H1 (cell line): ENCODE results near the gene DRC3. TPM values are rescaled to one million over a fixed set of nuclear protein-coding genes. Genes with fewer than 3 reads are reported as not detected.
A peak's percentile ranks its signal among the peaks of the same experiment; 100 is the strongest.

Source experiments
- CTCF ChIA-PET: fragments of 300-600 bp; sonication (Branson Sonifier 250); formaldehyde crosslinking; loops from one replicate; lab custom pipeline; 2021; ENCODE audit not compliant: partially characterized antibody; lab: Charles Lee
- POLR2A ChIA-PET: fragments of 300-600 bp; sonication (Branson Sonifier 250); formaldehyde crosslinking; loops from one replicate; lab custom pipeline; 2021; ENCODE audit warnings: inconsistent platforms; ENCODE audit not compliant: partially characterized antibody; lab: Charles Lee
- DNase-seq, 2 experiments: peaks; one replicate each; pipeline versions ENCODE4 v3.0.0 to v3.0.0-alpha.2; 2010 to 2022; ENCODE audit warnings: low spot score in 2 of 2, low read depth in 1 of 2, mixed read lengths in 1 of 2
- FAIRE-seq: peaks from 2 replicates; lab custom pipeline; 2011; peaks lifted over from hg19 to GRCh38; lab: Jason Lieb, UNC
- H2AFZ ChIP-seq: 2 replicates; pipeline ENCODE4 v1.8.1; 2012; ENCODE audit warnings: low read length, inconsistent platforms
- H2AK5ac ChIP-seq: 2 replicates; pipeline ENCODE4 v1.6.1; 2013; ENCODE audit warnings: low read depth, low read length
- H2BK120ac ChIP-seq: replicated peaks from 2 replicates; pipeline ENCODE3; 2013; ENCODE audit warnings: low read depth, low read length, inconsistent platforms
- H2BK12ac ChIP-seq: 2 replicates; pipeline ENCODE4 v1.6.1; 2013; ENCODE audit warnings: low read depth, low read length
- H2BK15ac ChIP-seq: 2 replicates; pipeline ENCODE4 v1.6.1; 2013; ENCODE audit warnings: low read length
- H2BK20ac ChIP-seq: 2 replicates; pipeline ENCODE4 v1.6.1; 2013; ENCODE audit warnings: low read length
- H2BK5ac ChIP-seq: 2 replicates; pipeline ENCODE4 v1.6.1; 2013; ENCODE audit warnings: low read depth, low read length
- H3K14ac ChIP-seq: 2 replicates; pipeline ENCODE4 v1.6.1; 2013; ENCODE audit warnings: inconsistent platforms; ENCODE audit not compliant: insufficient read length
- H3K18ac ChIP-seq: 2 replicates; pipeline ENCODE4 v1.6.1; 2013; ENCODE audit warnings: low read length; ENCODE audit errors: extremely low read depth
- H3K23ac ChIP-seq: 2 replicates; pipeline ENCODE4 v1.6.1; 2013; ENCODE audit warnings: inconsistent platforms; ENCODE audit not compliant: insufficient read length
- H3K23me2 ChIP-seq: 2 replicates; pipeline ENCODE4 v1.6.1; 2013; ENCODE audit warnings: low read depth, low read length
- H3K27ac ChIP-seq: 2 replicates; pipeline ENCODE4 v1.6.1; 2011; ENCODE audit warnings: low read depth, low read length, inconsistent platforms
- H3K27me3 ChIP-seq, 4 experiments: replicated peaks in 1 of 4; 1 replicate in 1 of 4; 2 replicates in 3 of 4; pipeline versions ENCODE4 v1.6.1 to v1.8.1; 2011 to 2013; ENCODE audit warnings: low read length in 3 of 4, mild to moderate bottlenecking in 3 of 4, inconsistent platforms in 2 of 4, mixed read lengths in 2 of 4, moderate library complexity in 1 of 4; ENCODE audit not compliant: control insufficient read depth in 3 of 4, insufficient read depth in 3 of 4; ENCODE audit errors: extremely low read depth in 1 of 4
- H3K36me3 ChIP-seq, 4 experiments: 2 replicates each; pipeline versions ENCODE4 v1.6.1 to v1.8.1; 2011 to 2013; ENCODE audit warnings: mild to moderate bottlenecking in 4 of 4, low read length in 3 of 4, moderate library complexity in 2 of 4, control low read depth in 1 of 4, inconsistent platforms in 1 of 4; ENCODE audit not compliant: insufficient read depth in 4 of 4, control insufficient read depth in 2 of 4
- H3K4ac ChIP-seq: replicated peaks from 2 replicates; pipeline ENCODE3; 2013; ENCODE audit warnings: low read length, low read depth, mixed read lengths, inconsistent platforms; ENCODE audit not compliant: insufficient read length
- H3K4me1 ChIP-seq, 4 experiments: replicated peaks in 1 of 4; 1 replicate in 1 of 4; 2 replicates in 3 of 4; pipeline versions ENCODE4 v1.6.1 to v1.8.1; 2011 to 2013; ENCODE audit warnings: low read length in 3 of 4, inconsistent platforms in 2 of 4, mixed read lengths in 1 of 4; ENCODE audit not compliant: insufficient read depth in 4 of 4, control insufficient read depth in 3 of 4
- H3K4me2 ChIP-seq, 2 experiments: 2 replicates each; pipeline versions ENCODE4 v1.6.1 to v1.8.1; 2011 to 2013; ENCODE audit warnings: low read depth in 2 of 2, low read length in 2 of 2, control low read depth in 1 of 2, inconsistent platforms in 1 of 2, mild to moderate bottlenecking in 1 of 2; ENCODE audit not compliant: insufficient read depth in 1 of 2
- H3K4me3 ChIP-seq, 4 experiments: fragments of 200-600, 300-600 bp in 1 of 4; sonication (generic), shearing (Covaris generic), sonication (Bioruptor Twin) in 1 of 4; 2 replicates each; pipeline versions ENCODE4 v1.5.1 to v1.8.1; 2011 to 2016; ENCODE audit warnings: low read length in 4 of 4, low read depth in 3 of 4, control low read depth in 2 of 4, inconsistent platforms in 2 of 4, mild to moderate bottlenecking in 2 of 4, mixed read lengths in 1 of 4, moderate library complexity in 1 of 4; ENCODE audit not compliant: insufficient read depth in 2 of 4; ENCODE audit errors: extremely low read depth in 1 of 4
- H3K56ac ChIP-seq: replicated peaks from 2 replicates; pipeline ENCODE3; 2013; ENCODE audit warnings: low read depth, mild to moderate bottlenecking, mixed read lengths, low read length, inconsistent platforms; ENCODE audit not compliant: insufficient read length
- H3K79me1 ChIP-seq: 2 replicates; pipeline ENCODE4 v1.6.1; 2013; ENCODE audit warnings: low read depth, low read length, control low read depth
- H3K79me2 ChIP-seq, 2 experiments: 2 replicates each; pipeline versions ENCODE4 v1.6.1 to v1.8.1; 2012 to 2013; ENCODE audit warnings: low read length in 2 of 2, mild to moderate bottlenecking in 2 of 2, inconsistent platforms in 1 of 2; ENCODE audit not compliant: insufficient read depth in 2 of 2, control insufficient read depth in 1 of 2
- H3K9ac ChIP-seq, 4 experiments: replicated peaks in 1 of 4; 1 replicate in 1 of 4; 2 replicates in 3 of 4; pipeline versions ENCODE4 v1.6.1 to v1.8.1; 2011 to 2013; ENCODE audit warnings: low read depth in 3 of 4, low read length in 3 of 4, control low read depth in 2 of 4, mild to moderate bottlenecking in 2 of 4, moderate library complexity in 2 of 4, inconsistent platforms in 1 of 4; ENCODE audit errors: extremely low read depth in 1 of 4
- H3K9me3 ChIP-seq, 2 experiments: 2 replicates each; pipeline versions ENCODE4 v1.6.1 to v1.8.1; 2012 to 2013; ENCODE audit warnings: mild to moderate bottlenecking in 2 of 2, moderate library complexity in 2 of 2, control low read depth in 1 of 2, inconsistent platforms in 1 of 2, low read depth in 1 of 2, low read length in 1 of 2, mixed read lengths in 1 of 2; ENCODE audit not compliant: insufficient read depth in 2 of 2
- H4K20me1 ChIP-seq, 2 experiments: replicated peaks in 1 of 2; 2 replicates each; pipeline versions ENCODE3 to v1.8.1; 2011 to 2013; ENCODE audit warnings: inconsistent platforms in 2 of 2, low read length in 2 of 2, mild to moderate bottlenecking in 1 of 2; ENCODE audit not compliant: insufficient read depth in 2 of 2, control insufficient read depth in 1 of 2
- H4K5ac ChIP-seq: 2 replicates; pipeline ENCODE4 v1.6.1; 2013; ENCODE audit warnings: low read length, low read depth, mixed read lengths, inconsistent platforms; ENCODE audit not compliant: insufficient read length
- H4K8ac ChIP-seq: 2 replicates; pipeline ENCODE4 v1.8.0; 2013; ENCODE audit warnings: mild to moderate bottlenecking, moderate library complexity, low read length, inconsistent platforms; ENCODE audit not compliant: insufficient read depth; ENCODE audit errors: extremely low read depth
- H4K91ac ChIP-seq: replicated peaks from 2 replicates; pipeline ENCODE3; 2013; ENCODE audit warnings: low read length, mixed read lengths, inconsistent platforms; ENCODE audit not compliant: insufficient read length
- RAD21 ChIP-seq, 2 experiments: IDR thresholded peaks in 1 of 2; conservative IDR thresholded peaks in 1 of 2; 2 replicates each; pipeline ENCODE4 v1.6.1; 2011; ENCODE audit warnings: low read depth in 2 of 2, low read length in 2 of 2, improper control_type of control experiment in 1 of 2, inconsistent platforms in 1 of 2, mild to moderate bottlenecking in 1 of 2, moderate library complexity in 1 of 2
- SIRT6 ChIP-seq: IDR thresholded peaks from one replicate; pipeline ENCODE4 v1.7.1; 2012; ENCODE audit warnings: low read length, inconsistent platforms
- WGBS, 2 experiments: shearing (Covaris generic) in 1 of 2; methylation state at CpG; one replicate each; pipeline versions ENCODE4 v1.1.6 to v1.1.7; 2013 to 2015; ENCODE audit warnings: low lambda C conversion rate in 2 of 2, mixed read lengths in 2 of 2, inconsistent platforms in 1 of 2, low coverage in 1 of 2, missing lambda C conversion rate in 1 of 2; ENCODE audit not compliant: insufficient replicate concordance in 2 of 2, insufficient coverage in 1 of 2, insufficient read length in 1 of 2; ENCODE audit errors: extremely low coverage in 1 of 2, missing lambda C conversion rate in 1 of 2; 5-methylcytosine and 5-hydroxymethylcytosine counted together
- polyA plus RNA-seq, 7 experiments: library from polyadenylated mRNA; depleted of rRNA in 3 of 7; stranded (reverse) in 5 of 7; unstranded in 2 of 7; fragments of >200 nt in 5 of 7; fragments of 200-250 nt in 2 of 7; gene quantifications; 1 replicate in 5 of 7; 2 replicates in 1 of 7; 4 replicates in 1 of 7; pipeline versions ENCODE4 v1.2.1 to v1.2.3, GENCODE V29; 2011 to 2013; ENCODE audit warnings: missing spikeins in 2 of 7, mixed read lengths in 2 of 7
- total RNA-seq: library from RNA; stranded (reverse); fragmentation: NEBNext Ultra II Directional; extraction: Animal tissue kit (Norgen Biotek cat#: 25700); gene quantifications from 2 replicates; pipeline ENCODE4 v1.2.1, GENCODE V29; 2021
- TF ChIP-seq, protein P1 (sequence below), 3 experiments: IDR thresholded peaks; 1 replicate in 2 of 3; 2 replicates in 1 of 3; pipeline versions ENCODE4 v1.5.1 to v1.6.1; 2011; ENCODE audit warnings: low read length in 3 of 3, mild to moderate bottlenecking in 3 of 3, inconsistent platforms in 2 of 3, low read depth in 1 of 3, moderate library complexity in 1 of 3; ENCODE audit not compliant: insufficient read depth in 1 of 3; ENCODE audit errors: control extremely low read depth in 1 of 3

The DRC3 gene
- total and polyA plus RNA-seq, 2 of the 8 experiments (the other 6 are each of a cell fraction or from before 2014, with no cell fraction given) = 0.59 TPM; not detected in 1

DNA sequence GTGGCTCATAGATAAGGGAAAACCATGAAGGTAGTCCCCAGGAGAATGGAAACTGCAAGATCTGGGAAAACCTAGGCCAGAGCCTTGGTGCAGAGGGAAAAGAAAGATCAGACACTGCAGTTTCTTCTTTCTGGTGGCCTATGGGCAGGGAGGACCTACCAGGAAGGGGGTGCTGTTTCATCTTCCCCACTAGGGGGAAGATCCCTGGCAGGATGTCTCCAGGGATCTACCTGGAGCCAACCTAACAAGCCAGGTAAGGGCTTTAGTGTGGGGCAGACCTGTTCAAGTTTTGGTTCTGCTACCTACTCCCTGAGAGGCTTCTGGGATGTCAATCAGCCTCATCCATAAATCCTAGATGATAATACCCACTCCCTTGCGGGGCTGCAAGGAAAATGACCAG, 21.9 kb upstream of the DRC3 start:
- Histone ChIP-seq H3K4me2 (no peak overlapping the region), H3K79me2 (no peaks in the 10 kb centered on the region), H3K27me3 (no peaks in the 10 kb centered on the region), H2BK20ac (no peak overlapping the region), H2BK12ac (peak overlapping the region; percentile 80; the same call in 1 of the 2 replicates), H3K23me2 (no peaks in the 10 kb centered on the region), H2AFZ (no peak overlapping the region), H2BK120ac (no peak overlapping the region), H4K20me1 (no peaks in the 10 kb centered on the region), H3K4me3 (no peak overlapping the region), H3K79me1 (no peaks in the 10 kb centered on the region), H3K4ac (no peak overlapping the region), H3K9me3 (no peaks in the 10 kb centered on the region), H3K4me1 (peaks cover 0 to 8% (median under 1%) of the 10 kb centered on the region in 4 experiments; a peak in 1 of 7 replicates), H4K8ac (no peak overlapping the region), H3K36me3 (no peaks in the 10 kb centered on the region), H2BK15ac (no peak overlapping the region), H4K5ac (no peak overlapping the region), H3K9ac (no peak overlapping the region), H3K14ac (no peak overlapping the region), H3K27ac (no peak overlapping the region), H2BK5ac (no peak overlapping the region; the same call in 1 of the 2 replicates), H2AK5ac (no peak overlapping the region), H3K23ac (no peak overlapping the region), H3K18ac (peak overlapping the region; percentile 83; the same call in 1 of the 2 replicates), H3K56ac (no peak overlapping the region), H4K91ac (no peak overlapping the region)
- no peak for DNase-seq
- CTCF ChIA-PET = no interaction called here
- TF ChIP-seq SIRT6 = no peak
- TF ChIP-seq RAD21 (IDR thresholded peaks at IDR 0.05 in 1 of 2, conservative IDR thresholded peaks at IDR 0.05 in 1 of 2; ENCODE audit: low read depth in 2 of 2, low read length in 2 of 2) = peak; percentile 9 to 47; a peak in 1 of 4 replicates
- TF ChIP-seq, protein P1, sequence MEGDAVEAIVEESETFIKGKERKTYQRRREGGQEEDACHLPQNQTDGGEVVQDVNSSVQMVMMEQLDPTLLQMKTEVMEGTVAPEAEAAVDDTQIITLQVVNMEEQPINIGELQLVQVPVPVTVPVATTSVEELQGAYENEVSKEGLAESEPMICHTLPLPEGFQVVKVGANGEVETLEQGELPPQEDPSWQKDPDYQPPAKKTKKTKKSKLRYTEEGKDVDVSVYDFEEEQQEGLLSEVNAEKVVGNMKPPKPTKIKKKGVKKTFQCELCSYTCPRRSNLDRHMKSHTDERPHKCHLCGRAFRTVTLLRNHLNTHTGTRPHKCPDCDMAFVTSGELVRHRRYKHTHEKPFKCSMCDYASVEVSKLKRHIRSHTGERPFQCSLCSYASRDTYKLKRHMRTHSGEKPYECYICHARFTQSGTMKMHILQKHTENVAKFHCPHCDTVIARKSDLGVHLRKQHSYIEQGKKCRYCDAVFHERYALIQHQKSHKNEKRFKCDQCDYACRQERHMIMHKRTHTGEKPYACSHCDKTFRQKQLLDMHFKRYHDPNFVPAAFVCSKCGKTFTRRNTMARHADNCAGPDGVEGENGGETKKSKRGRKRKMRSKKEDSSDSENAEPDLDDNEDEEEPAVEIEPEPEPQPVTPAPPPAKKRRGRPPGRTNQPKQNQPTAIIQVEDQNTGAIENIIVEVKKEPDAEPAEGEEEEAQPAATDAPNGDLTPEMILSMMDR (IDR thresholded peaks at IDR 0.05; ENCODE audit: control extremely low read depth in 1 of 3, insufficient read depth in 1 of 3, low read depth in 1 of 3, low read length in 3 of 3) = peak; percentile 61 to 72 (median 61)
- POLR2A ChIA-PET = no interaction called here
- 63% methylated on average over 1 of the region's 1 CpG; no CpG with 5 or more reads in 1 of the 2 experiments for WGBS, 2 experiments
- no peak for FAIRE-seq
